Inflammatory macrophage (primary cell): ENCODE results near the gene HSPA1L.
"Not testable (repeated sequence)": the region's sequence is repeated elsewhere in the genome, so short reads cannot be mapped to it uniquely, and the experiment has no call there.

Experiments used
- DNase-seq, 2 donors: peaks; one replicate each; pipeline ENCODE4 v3.0.0-alpha.2; 2020 to 2022

HSPA1L gene

DNA sequence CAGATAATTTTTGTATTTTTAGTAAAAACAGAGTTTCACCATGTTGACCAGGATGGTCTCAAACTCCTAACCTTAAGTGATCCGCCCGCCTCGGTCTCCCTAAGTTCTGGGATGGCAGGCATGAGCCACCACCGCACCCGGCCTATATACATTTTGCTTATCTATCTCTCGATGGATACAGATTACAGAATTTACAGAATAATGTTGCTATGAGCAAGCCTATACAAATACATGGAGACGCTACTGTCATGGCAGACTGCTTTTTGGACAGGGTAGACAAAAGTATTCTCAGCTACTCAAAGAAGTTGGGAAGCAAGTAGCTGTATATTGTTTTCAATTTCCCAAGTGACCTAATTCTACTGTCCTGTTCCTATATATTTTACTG, 1.6 kb downstream of the HSPA1L start:
- DNase-seq, result no peak

DNA sequence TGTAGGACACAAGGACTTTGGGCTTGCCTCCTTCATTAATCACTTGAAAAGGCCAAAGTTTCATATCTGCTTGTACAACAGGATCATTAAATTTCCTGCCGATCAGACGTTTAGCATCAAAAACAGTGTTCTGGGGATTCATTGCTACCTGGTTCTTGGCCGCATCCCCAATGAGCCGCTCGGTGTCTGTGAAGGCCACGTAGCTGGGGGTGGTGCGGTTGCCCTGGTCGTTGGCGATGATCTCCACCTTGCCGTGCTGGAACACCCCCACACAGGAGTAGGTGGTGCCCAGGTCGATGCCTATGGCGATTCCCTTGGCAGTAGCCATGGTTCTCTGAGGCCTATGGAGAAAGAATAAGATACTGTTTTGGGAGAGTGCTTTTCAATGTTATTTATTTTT, 3.4 kb downstream of the HSPA1L start:
- DNase-seq, result no peak

DNA sequence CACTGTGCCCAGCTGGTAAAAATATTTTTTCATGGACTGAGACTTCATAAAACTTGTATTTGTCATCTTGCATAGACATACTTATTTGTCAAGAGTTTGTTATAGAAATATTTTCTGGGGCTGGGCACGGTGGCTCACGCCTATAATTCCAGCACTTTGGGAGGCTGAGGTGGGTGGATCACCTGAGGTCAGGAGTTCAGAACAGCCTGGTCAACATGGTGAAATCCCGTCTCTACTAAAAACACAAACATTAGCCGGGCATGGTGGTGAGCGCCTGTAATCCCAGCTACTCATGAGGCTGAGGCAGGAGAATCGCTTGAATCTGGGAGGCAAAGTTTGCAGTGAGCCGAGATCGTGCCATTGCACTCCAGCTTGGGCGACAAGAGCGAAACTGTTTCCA, 6.5 kb downstream of the HSPA1L start:
- DNase-seq, result not testable (repeated sequence)

DNA sequence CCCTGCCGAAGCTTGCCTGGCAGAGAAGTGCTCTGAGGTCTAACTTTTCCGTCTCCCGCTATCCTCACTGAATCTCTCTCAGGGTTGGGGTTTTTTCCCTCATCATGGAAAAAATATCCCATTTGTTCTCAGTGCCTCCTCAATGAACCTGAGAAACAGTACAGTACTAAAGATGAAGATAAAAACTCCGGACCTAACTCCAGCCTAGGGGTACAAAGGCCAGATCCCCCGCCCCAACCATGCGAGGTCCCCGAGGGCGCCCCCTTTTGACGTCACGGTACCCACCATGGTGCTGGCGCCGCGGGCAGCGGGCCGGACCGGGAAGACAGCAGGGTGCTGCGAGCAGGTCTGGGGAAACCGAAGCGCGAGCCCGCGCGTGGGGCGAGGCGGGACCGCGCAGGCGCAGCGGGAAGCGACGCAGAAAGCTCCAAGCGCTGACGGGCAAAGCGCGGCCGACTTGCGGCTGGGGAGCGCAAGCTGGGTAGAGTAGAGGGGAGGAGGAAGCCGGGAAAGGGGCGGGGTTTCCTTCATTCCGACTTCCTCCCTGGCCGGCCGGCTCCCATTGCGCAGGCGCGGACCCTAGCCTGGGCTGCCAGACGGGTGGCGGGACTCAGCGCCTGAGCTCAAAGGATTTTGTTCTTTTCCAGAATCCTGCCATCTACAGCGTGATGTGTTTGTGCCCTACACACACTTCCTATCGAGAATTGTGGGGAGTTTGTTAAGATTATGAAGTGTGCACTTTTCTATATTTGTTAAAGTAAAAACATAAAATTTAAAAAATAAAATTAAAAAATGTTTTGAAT, 8.4 kb downstream of the HSPA1L start, which contains the start of gene LSM2:
Gene LSM2, minus strand, starts transcription at position 497 of the 803 bp plus-strand sequence. Its CDS starts 209 bp downstream, at position 288.
- DNase-seq, result peak; percentile 98

DNA sequence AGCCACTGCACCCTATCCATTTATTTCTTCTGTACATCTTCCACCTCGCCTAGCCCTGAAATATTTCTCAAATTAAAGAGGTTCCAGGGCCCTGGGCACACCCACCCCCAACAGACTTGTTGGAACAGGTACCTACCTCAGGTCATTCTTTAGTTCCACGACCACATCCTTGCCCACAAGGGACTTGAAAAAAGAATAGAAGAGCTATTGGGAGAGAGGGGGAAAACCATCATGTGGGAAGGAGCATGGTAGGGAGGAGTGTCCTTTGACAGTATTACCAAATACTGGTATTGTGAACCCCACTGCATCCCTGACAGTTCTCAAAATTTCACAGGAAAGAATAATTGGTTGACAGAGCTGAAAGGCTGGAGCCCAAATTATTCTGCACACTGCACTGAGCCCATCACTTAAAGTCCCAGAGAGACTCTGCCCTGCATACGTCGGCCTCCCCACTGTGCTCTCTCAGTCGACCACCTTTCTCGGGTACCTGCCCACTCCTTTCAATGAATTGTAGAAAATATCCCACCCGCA, 9.1 kb downstream of the HSPA1L start:
- DNase-seq, result no peak

DNA sequence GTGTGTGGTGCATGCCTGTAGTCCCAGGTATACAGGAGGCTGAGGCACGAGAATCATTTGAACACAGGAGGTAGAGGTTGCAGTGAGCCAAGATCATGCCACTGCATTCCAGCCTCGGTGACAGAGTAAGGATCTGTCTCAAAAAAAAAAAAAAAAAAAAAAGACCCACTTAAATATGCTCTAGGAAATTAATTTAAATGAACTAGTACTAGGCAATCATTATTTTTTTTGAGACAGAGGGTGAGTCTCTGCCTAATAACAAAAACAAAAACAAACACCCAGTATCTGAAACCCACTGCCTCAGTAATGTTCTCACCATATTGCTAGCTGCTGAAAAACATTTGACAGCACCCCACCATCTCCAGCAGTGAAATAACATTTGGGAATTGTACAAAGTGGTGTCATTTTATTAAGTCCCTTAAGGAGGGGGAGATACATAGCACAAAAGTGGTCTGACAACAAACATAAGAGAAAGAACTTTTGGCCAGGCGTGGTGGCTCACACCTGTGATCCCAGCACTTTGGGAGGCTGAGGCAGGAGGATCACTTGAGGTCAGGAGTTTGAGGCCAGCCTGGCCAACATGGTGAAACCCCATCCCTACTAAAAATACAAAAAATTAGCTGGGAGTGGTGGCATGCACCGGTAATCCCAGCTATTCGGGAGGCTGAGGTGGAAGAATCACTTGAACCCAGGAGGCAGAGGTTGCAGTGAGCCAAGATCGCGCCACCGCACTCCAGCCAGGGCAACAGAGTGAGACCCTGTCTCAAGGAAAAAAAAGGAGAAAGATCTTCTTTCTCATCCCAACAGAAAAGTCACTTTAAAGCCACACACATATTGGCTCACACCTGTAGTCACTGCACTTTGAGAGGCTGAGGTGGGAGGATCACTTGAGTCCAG, 13.8 kb downstream of the HSPA1L start:
- DNase-seq, result not testable (repeated sequence)

DNA sequence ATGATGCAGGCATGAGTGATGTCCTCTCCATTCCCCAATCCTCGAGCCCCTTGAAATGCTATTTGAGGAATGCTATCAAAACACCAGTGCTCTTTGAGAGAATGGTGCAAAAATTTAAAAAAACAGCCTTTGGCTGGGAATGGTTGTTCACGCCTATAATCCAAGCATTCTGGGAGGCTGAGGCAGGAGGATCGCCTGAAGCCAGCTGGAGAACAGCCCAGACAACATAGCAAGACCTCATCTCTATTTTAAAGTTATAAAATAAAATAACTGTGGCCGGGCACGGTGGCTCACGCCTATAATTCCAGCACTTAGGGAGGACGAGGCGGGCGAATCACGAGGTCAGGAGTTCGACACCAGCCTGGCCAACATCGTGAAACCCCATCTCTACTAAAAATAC, 15.3 kb downstream of the HSPA1L start:
- DNase-seq, result no peak

DNA sequence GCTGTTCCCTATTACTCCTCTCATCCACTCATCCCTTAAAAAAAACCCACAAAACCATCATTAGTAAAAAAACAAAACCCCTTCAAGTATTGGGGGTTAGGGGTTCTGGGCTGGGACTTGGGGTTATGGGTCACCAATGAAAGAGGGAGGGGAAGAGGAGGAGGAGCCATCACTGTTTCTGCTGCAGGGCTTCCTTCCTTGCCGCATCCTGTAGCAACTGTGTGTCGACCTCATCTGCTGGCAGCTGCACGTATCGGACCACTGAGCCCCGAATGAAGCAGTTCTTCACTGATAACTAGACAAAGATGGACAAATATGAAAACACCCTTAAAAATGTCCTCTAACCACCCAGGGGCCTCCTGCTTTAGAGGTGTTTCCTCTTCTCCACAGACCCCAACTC, 17.5 kb downstream of the HSPA1L start:
- no peak for DNase-seq

DNA sequence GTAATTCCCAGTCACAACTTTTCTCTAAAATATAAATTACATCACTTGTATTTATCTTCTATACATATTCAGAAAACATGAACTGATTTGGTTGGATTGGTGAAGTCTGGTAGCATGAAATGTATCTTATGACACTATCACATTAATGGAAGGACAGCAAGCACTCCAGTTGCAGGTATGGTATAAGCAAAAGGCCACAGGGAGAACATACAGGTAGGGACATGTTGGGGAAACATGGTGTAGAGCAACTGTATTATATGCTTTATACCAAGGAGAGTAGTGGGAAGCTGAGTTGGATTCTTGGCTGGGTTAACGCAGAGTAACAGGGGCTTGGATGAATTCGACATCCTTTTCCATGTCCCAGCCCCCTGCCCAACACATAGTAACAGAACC, 18.1 kb downstream of the HSPA1L start:
- no peak for DNase-seq

DNA sequence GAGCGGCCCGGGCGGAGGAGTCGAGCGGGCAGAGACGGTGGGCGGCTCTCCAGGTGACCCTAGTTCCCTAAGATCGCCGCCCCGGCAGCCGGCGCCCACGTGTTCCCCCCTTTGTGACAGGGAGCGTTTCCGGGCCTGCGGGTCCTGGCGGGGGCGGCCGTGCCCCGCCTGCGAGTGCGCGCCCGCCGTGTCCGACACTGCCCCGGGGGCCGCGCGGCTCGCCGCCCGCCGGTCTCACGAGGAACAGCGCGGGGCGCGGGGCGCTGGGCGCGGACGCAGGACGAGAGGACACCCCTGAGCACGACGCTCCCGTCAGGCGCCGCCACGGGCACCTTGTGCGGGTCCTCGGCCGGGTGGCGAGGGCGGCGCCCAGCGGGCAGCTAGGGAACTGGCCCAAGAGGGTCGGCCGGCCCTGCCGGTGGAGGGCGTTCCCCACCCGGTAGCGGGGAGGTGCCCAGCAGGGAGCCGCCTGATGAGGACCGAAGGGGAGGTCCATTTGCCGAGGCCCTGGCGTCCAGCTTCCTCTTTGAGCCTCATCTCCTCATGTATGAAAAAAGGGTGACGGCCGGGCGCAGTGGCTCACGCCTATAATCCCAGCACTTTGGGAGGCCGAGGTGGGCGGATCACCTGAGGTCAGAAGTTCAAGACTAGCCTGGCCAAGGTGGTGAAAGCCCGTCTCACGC, 19.3 kb downstream of the HSPA1L start, which contains the start of gene VARS1:
Gene VARS1, minus strand, starts transcription at position 137 of the 683 bp plus-strand sequence. CDS start 535 bp downstream, outside the sequence.
- peak; percentile 98 for DNase-seq

DNA sequence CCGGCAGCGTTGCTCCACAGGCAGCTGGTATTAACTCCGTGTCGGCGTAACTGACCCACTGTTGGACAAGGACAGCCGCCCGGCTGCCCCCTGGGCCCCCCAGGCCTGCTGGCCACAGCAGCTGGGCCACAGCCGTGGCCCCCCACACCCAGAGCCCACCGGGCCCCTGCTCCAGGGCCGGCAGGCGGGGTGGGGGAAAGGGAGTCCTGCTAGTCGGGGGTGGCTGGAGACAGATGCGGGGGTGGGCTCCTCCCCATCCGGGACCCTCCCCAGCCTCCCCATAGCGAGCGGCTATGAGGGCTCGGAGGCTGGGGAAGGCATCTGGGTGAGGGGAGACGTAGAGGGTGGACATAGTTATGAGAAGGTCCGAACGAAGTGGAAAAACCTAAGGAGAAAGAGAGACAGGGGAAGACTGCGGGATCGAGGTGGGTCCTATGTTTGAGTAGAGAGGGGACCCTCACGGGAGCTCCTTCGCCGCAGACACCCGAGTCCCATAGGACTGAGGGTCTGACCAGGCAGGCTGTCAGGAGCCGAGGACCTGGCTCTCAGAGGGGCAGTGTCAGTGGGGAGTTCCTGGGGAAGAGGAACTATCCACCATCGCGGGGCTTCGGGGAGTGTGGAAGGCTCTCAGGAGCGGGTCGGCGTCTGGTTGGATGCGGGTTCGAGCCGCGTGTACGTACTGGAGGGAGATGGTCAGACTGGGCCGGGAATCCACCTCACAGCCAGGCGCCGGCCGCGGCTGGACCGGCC, 20.0 kb downstream of the HSPA1L start:
- DNase-seq, result no peak

DNA sequence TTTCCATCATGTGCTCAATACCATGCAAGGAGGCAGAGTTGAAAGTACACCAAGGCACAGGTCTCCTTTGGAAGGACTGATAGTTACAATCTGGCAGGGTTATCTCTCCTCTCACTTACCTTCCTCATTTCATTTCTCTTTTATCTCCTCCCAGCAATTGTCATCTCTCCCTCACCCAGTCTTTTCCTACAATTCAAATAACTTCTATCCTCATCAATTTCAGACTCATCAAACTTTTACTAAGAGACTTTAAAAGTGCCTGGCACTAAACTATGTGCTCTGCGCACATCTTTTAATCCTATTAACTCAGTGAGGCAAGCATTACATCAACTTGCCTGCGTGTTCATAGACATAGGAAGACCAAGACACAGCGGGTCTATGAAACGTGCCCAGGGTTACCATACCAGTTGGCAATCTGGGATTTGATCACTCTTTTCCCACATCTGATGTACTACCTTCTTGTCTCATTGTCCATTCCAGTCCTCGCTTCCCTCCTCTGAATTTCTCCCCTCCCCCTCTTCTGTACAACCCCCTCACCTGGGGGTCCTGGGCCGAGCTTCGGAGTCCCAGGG, 20.7 kb downstream of the HSPA1L start:
- DNase-seq, result no peak

DNA sequence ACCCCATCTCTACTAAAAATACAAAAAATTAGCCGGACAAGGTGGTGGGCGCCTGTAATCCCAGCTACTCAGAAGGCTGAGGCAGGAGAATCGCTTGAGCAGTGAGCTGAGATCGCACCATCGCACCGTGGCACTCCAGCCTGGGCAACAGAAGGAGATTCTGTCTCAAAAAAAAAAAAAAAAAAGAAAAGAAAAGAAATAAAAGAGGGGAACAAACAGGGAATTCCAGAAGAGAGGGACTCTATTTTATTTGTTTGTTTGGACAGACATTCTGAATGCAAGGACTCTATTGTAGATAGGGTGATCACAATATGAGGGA, 21.2 kb downstream of the HSPA1L start:
- DNase-seq, result not testable (repeated sequence)

DNA sequence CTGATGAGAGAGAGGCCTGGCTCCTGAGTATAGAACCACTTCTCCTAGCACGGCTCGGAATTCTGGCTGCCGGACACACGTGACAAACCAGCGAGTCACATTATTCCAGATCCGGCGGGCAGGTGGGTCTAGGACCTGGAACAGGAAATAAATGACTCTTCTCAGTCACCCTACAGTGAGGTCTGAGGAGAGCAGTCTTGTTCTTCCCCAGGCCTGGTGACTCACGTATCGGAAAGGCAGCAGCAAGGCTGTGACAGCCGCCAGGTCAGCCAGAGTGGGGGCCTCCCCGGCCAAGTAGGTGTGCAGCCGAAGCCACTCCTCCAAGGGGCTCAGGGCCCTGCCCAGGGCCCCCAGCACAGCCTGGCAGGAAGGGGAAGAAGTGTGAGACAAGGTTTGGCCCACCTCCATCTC, 22.3 kb downstream of the HSPA1L start:
- DNase-seq, result no peak

DNA sequence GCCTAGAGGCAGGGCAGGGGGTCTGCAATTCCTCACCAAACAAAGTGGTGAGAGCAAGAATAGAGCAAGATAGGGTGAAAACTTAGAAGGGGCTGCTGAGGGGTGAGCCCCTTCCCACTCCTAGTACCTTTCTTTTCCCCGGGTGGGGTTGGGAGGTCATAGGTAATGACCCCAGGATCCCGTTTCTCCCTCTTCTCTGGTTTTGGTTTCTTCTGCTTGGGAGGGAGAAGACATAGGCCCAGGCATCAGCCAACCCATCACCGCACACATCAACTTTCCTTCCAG, 23.1 kb downstream of the HSPA1L start:
- DNase-seq, result no peak

DNA sequence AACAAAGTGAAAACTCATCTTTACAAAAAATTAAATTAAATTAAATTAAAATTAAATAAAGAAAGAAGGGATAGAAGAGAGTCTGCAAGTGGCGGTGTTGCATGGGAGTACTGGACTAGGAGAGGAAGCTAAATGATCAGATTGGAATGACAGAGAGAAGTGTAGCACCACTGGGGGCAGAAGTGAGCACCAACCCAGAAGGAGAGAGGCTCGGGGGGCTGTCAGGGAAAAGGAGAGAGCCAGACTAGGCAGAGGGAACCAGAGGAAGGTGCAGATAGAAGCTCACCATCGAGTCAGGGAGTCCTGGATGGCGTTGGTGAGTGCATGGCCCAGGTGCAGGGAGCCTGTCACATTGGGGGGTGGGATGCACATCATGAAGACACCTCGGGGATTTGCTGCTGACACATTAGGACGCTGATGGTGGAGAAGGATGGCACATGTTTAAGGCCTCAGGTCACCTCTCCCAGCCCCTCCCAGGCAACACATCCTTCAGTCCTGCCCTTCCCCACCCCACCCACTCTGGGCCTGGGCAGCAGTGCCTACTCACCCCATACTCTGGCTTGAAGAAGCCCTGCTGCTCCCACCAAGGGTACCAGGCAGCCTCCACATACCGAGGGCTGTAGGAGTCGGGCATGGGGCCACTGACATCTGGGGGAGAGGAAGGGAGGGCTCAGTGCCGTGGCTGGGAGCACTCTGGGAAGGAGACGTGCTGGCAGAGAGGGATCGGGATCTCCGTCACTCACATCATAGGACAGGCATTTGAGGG, 23.6 kb downstream of the HSPA1L start:
- peak; percentile 40 to 41 for DNase-seq

DNA sequence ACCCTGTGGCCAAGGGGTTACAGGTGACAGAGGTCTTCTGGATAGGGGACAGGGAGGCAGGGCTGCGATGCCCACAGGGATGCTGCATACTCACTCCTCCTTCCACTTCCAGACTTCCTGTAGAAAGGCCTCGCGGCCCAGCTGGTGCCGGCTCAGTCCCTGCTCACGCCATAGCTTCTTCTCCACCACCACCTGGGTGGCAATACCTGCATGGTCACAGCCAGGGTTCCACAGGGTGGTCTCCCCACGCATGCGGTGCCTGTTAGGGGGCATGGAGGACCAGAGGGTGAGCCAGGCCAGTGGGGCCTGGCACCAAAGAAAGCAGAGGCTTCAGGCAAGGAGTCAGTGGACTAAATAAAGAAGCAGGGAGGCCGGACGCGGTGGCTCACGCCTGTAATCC, 29.6 kb downstream of the HSPA1L start:
- no peak for DNase-seq

DNA sequence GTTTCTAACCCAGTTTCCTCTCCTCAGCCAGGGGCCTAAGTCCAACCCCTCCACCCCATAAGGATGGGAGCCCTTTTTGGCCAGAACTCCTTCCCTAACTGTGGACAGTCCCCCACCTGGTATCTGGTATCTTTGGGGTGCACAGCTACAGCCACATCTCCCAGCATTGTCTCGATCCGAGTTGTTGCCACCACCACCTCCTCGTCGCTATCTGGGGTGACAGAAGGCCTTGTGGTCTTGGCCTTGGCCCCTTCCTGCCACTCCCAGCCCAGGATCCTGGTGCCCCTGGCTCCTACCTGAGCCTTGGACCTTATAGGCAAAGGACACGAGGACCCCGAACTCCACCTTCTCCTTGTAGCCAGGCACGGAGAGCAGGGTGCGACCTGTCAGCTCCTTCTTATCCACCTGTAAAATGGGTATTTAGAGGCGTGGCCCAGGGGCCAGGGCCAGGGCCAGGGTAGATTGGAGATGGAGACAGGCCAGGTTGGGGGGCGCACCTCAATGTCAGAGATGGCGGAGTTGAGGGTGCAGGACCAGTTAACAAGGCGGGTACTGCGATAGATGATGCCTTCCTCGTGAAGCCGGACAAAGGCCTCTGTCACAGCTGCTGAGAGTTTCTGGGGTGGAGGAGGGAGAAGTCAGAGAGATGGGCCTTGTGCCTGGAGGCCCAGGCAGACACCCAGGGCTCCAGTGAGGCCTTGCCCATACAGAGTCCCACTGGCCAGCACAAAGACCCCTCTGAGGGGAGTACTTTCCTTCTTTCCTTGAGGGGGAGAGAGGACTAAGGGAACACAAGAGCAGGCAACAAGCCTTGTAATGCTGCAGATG, 30.8 kb downstream of the HSPA1L start:
- DNase-seq, result no peak

DNA sequence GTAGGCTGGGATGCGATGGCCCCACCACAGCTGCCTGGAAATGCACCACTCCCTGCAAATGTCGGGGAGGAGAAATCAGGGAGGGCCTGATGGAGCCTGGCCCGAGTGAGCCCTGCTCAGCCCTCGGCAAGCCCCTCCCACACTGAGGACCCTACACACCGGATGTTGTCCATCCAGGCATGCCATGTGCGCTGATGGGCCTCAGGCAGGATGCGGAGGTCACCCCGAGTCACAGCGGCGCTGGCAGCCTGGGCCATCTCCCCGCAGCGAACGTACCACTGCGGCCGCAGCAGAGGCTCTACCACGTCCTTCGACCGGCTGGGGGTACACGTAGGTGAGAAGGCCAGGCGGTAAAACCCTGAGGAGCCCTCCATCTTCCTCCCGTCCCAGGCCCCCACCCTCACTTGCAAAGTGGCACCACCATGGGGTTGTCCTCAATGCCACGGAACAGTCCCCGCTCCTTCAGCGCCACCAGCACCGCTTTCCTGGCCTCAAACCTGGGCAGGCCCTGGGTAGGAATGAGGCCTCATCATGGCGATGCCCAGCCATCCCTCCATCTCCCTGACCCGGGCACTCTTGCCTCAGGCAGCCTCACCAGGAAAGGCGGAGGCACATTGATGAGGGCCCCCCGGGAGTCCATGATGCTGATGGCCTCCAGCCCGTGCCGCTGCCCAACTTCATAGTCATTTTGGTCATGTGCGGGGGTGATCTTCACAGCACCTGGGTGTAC, 32.8 kb downstream of the HSPA1L start:
- no peak for DNase-seq
